HG02943 (cell line): ENCODE results near the gene EBP.

Source experiments
- ATAC-seq: cut with Tn5 transposase; IDR thresholded peaks from one replicate; pipeline ENCODE4 v1.9.1; 2021; ENCODE audit warnings: mild to moderate bottlenecking, low read depth, moderate library complexity; ENCODE audit not compliant: unreplicated experiment

Gene EBP

GRCh38 chrX:48573690-48574269 lies 52.2 kb downstream of the EBP start:
- ATAC-seq: no peak

GRCh38 chrX:48574270-48575266 lies 53.0 kb downstream of the EBP start, which contains the start of gene RBM3:
Gene RBM3, plus strand, starts transcription at chrX:48574484. Its CDS starts 697 bp downstream, at chrX:48575181.
- peak; percentile 82 for ATAC-seq

- no peak for ATAC-seq
These were observed 54.0 kb downstream of the EBP start for GRCh38 chrX:48575642-48576041.

- ATAC-seq: no peak
These were observed 54.5 kb downstream of the EBP start for GRCh38 chrX:48576108-48576507.
